HUES64 (cell line): ENCODE data around the gene TARS3.
A peak's percentile ranks its signal among the peaks of the same experiment; 100 is the strongest.

Source experiments
- H3K27ac ChIP-seq: 2 replicates; pipeline ENCODE4 v1.7.0; 2013; ENCODE audit warnings: low read depth, low read length, inconsistent platforms
- H3K27me3 ChIP-seq: 2 replicates; pipeline ENCODE4 v1.6.1; 2013; ENCODE audit warnings: mild to moderate bottlenecking, low read length; ENCODE audit not compliant: insufficient read depth
- H3K36me3 ChIP-seq: 2 replicates; pipeline ENCODE4 v1.6.1; 2013; ENCODE audit warnings: mild to moderate bottlenecking, low read length; ENCODE audit not compliant: insufficient read depth
- H3K4me1 ChIP-seq: 2 replicates; pipeline ENCODE4 v1.6.1; 2013; ENCODE audit warnings: mild to moderate bottlenecking, low read length, moderate library complexity; ENCODE audit not compliant: insufficient read depth
- H3K4me3 ChIP-seq: 2 replicates; pipeline ENCODE4 v1.5.1; 2013; ENCODE audit warnings: mild to moderate bottlenecking, low read length, moderate library complexity
- H3K9ac ChIP-seq: 2 replicates; pipeline ENCODE4 v1.6.1; 2013; ENCODE audit warnings: mild to moderate bottlenecking, low read depth, low read length
- H3K9me3 ChIP-seq: 2 replicates; pipeline ENCODE4 v1.6.1; 2013; ENCODE audit warnings: low read depth, low read length; ENCODE audit not compliant: insufficient read depth
- WGBS: fragments of 150-250, 120-280 bp; methylation state at CpG from one replicate; pipeline ENCODE4 v1.1.7; 2013; ENCODE audit warnings: missing lambda C conversion rate; 5-methylcytosine and 5-hydroxymethylcytosine counted together

TARS3 gene

DNA sequence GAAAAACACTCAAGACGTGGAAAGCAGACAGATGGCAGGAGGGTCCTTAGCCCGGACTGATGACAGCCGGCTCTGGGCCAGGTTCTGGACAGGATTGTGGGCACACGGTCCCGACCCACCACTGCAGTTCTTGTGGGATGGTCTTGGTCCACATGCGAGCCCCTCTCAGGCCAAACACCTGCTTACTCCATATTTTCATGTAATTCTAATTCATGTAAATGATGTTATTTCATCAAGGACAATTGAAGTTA lies 104.7 kb downstream of the TARS3 start:
- peaks cover 2% of the 10 kb centered on the region; the same call in 1 of the 2 replicates for H3K27me3 ChIP-seq
- no peak overlapping the region for H3K4me3 ChIP-seq
- H3K27ac ChIP-seq = no peak overlapping the region
- peaks cover 8% of the 10 kb centered on the region for H3K4me1 ChIP-seq
- no peak overlapping the region for H3K9ac ChIP-seq
- peaks cover 6% of the 10 kb centered on the region; the same call in 1 of the 2 replicates for H3K9me3 ChIP-seq
- no peaks in the 10 kb centered on the region for H3K36me3 ChIP-seq
- WGBS = 95% methylated on average over 5 of the region's 6 CpGs

DNA sequence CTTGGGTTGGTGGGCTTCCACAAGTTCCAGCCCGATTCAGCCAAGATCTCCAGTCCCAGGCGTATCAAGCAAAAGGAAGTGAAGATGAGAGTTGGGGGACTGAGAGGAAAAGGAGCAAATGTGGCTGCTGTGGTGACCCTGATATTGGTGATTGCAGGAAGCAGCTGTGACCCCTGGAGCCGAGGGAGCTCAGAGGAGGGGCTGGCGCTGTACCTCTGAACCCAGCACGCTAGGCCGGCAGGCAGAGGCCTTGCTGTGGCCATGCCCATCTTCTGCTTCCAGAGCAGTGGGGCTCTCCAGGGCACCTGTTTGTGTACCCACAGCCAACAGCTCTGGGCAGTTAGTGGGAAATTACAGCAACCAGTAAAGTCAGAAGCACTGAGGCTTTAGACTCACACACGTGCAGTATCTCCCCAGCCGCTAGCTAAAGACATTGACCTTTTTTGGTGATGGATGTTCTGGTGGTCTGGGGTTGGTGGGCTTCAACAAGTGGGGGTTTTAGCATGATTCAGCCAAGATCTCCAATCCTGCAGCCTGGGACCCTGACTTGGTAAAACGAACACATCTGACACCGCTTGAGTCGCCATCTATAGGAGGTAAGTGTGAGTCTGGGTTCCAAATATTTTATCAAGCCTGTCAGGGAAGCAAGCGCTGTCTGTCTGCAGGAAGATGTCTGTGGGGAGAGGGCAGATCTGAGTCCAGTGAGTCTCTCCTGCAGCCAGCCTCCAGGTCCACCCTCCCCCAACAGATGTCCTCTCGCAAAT lies 105.2 kb downstream of the TARS3 start:
- WGBS = 92% methylated on average over 13 of the region's 13 CpGs
- Histone ChIP-seq H3K27me3 (peaks cover 2% of the 10 kb centered on the region), H3K4me3 (no peak overlapping the region), H3K4me1 (peaks cover 8% of the 10 kb centered on the region), H3K9ac (no peak overlapping the region), H3K9me3 (peaks cover 6% of the 10 kb centered on the region; the same call in 1 of the 2 replicates), H3K27ac (no peak overlapping the region), H3K36me3 (no peaks in the 10 kb centered on the region)

DNA sequence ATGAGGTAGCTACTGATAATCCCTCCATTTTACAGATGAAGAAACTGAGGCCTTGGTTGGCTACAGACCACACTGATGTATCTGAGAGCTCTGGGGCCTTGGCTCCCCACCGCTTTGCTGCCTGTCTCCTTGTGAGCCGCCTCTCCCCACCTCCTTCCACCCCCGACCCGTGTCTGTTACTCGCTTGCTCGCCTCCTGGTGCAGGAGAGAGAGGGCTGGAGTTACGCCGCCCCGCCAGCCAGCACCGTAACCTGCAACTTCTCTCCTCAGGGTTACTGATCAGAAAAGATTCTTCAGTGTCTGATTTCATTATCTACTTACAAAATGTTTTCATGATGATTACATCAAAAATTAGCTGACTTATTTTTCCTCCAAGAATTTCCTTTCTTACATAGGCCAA lies 106.2 kb downstream of the TARS3 start:
- Histone ChIP-seq H3K36me3 (no peaks in the 10 kb centered on the region), H3K27ac (no peak overlapping the region), H3K4me1 (peaks cover 8% of the 10 kb centered on the region), H3K4me3 (no peak overlapping the region), H3K9ac (no peak overlapping the region), H3K9me3 (peaks cover under 1% of the 10 kb centered on the region; the same call in 1 of the 2 replicates), H3K27me3 (peaks cover 2% of the 10 kb centered on the region)
- WGBS = 85% methylated on average over 10 of the region's 10 CpGs

- peaks cover 2% of the 10 kb centered on the region for H3K27me3 ChIP-seq
- no peak overlapping the region for H3K4me3 ChIP-seq
- no peaks in the 10 kb centered on the region for H3K9me3 ChIP-seq
- no peak overlapping the region for H3K27ac ChIP-seq
- no peaks in the 10 kb centered on the region for H3K36me3 ChIP-seq
- WGBS = 94% methylated on average over 17 of the region's 17 CpGs
- H3K4me1 ChIP-seq = peaks cover 8% of the 10 kb centered on the region
- H3K9ac ChIP-seq = no peak overlapping the region
Observed at GRCh38 chr15:101617390-101617965, 106.8 kb downstream of the TARS3 start.

GRCh38 chr15:101615986-101616848 lies 108.1 kb downstream of the TARS3 start:
- 34% methylated on average over 25 of the region's 25 CpGs for WGBS
- Histone ChIP-seq H3K4me1 (peaks cover 8% of the 10 kb centered on the region), H3K4me3 (peak overlapping the region; percentile 37), H3K9ac (peak overlapping the region; percentile 5; the same call in 1 of the 2 replicates), H3K27me3 (peaks cover 2% of the 10 kb centered on the region), H3K36me3 (no peaks in the 10 kb centered on the region), H3K27ac (no peak overlapping the region), H3K9me3 (no peaks in the 10 kb centered on the region)

GRCh38 chr15:101615414-101615985 lies 108.8 kb downstream of the TARS3 start:
- Histone ChIP-seq H3K4me1 (peaks cover 8% of the 10 kb centered on the region), H3K4me3 (0 out of 2 replicates have a peak overlapping the region, but pooled peaks have one; percentile 37)
- 66% methylated on average over 15 of the region's 15 CpGs for WGBS

GRCh38 chr15:101614761-101615160 lies 109.5 kb downstream of the TARS3 start:
- H3K36me3 ChIP-seq = no peaks in the 10 kb centered on the region
- H3K27ac ChIP-seq = no peak overlapping the region
- 94% methylated on average over 11 of the region's 11 CpGs for WGBS
- H3K4me3 ChIP-seq = no peak overlapping the region
- H3K9me3 ChIP-seq = no peaks in the 10 kb centered on the region
- H3K27me3 ChIP-seq = peaks cover 2% of the 10 kb centered on the region
- H3K4me1 ChIP-seq = peaks cover 8% of the 10 kb centered on the region
- H3K9ac ChIP-seq = no peak overlapping the region

More at GRCh38 chr15:101615414-101615985, 108.8 kb downstream of the TARS3 start:
- no peaks in the 10 kb centered on the region for H3K36me3 ChIP-seq
- H3K9me3 ChIP-seq = no peaks in the 10 kb centered on the region
- H3K9ac ChIP-seq = no peak overlapping the region
- H3K27ac ChIP-seq = no peak overlapping the region
- peaks cover 2% of the 10 kb centered on the region for H3K27me3 ChIP-seq

- no peak overlapping the region for H3K27ac ChIP-seq
- H3K36me3 ChIP-seq = no peaks in the 10 kb centered on the region
- no peaks in the 10 kb centered on the region for H3K9me3 ChIP-seq
- no peak overlapping the region for H3K4me3 ChIP-seq
- no peak overlapping the region for H3K9ac ChIP-seq
- 94% methylated on average over 14 of the region's 14 CpGs for WGBS
- H3K4me1 ChIP-seq = peaks cover 8% of the 10 kb centered on the region
- peaks cover 2% of the 10 kb centered on the region for H3K27me3 ChIP-seq
Observed at GRCh38 chr15:101614001-101614585, 110.2 kb downstream of the TARS3 start.

- H3K27me3 ChIP-seq = peaks cover 2% of the 10 kb centered on the region
- 91% methylated on average over 20 of the region's 20 CpGs for WGBS
- no peaks in the 10 kb centered on the region for H3K9me3 ChIP-seq
- H3K4me1 ChIP-seq = peaks cover 8% of the 10 kb centered on the region
- no peak overlapping the region for H3K9ac ChIP-seq
- no peaks in the 10 kb centered on the region for H3K36me3 ChIP-seq
- no peak overlapping the region for H3K4me3 ChIP-seq
- no peak overlapping the region for H3K27ac ChIP-seq
Observed at GRCh38 chr15:101613130-101614000, 110.9 kb downstream of the TARS3 start.

DNA sequence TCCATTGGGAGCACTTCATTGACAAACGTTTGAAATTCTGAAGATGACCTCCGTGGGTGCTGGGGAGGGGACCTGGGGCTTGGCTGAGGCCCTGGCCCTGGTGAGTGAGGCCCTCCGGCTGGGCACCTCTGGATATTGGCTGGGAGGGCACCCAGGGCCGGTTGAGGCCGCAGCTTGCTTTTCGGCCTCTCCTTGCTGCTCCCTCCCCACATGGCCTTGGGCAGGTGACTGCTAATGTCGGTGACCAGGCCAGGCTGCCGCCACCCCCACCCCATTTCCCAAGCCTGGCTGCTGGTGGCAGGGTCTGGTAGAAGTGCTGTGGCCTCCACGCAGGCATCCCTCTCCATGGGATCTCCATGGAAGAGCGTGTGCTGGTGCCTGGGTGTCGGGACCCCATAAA lies 111.6 kb downstream of the TARS3 start:
- 89% methylated on average over 11 of the region's 11 CpGs for WGBS
- no peak overlapping the region for H3K9ac ChIP-seq
- peaks cover 8% of the 10 kb centered on the region for H3K4me1 ChIP-seq

More for the DNA sequence above, 111.6 kb downstream of the TARS3 start:
- H3K36me3 ChIP-seq = no peaks in the 10 kb centered on the region
- no peaks in the 10 kb centered on the region for H3K9me3 ChIP-seq
- no peak overlapping the region for H3K4me3 ChIP-seq
- no peak overlapping the region for H3K27ac ChIP-seq
- H3K27me3 ChIP-seq = peaks cover 2% of the 10 kb centered on the region
